OCI-M2 (cell line): ENCODE data around the gene NFKB2.

ENCODE experiments used
- DNase-seq: peaks from one replicate; lab custom pipeline; 2025; ENCODE audit not compliant: unreplicated experiment; lab: John Stamatoyannopoulos, UW

NFKB2 gene

DNA sequence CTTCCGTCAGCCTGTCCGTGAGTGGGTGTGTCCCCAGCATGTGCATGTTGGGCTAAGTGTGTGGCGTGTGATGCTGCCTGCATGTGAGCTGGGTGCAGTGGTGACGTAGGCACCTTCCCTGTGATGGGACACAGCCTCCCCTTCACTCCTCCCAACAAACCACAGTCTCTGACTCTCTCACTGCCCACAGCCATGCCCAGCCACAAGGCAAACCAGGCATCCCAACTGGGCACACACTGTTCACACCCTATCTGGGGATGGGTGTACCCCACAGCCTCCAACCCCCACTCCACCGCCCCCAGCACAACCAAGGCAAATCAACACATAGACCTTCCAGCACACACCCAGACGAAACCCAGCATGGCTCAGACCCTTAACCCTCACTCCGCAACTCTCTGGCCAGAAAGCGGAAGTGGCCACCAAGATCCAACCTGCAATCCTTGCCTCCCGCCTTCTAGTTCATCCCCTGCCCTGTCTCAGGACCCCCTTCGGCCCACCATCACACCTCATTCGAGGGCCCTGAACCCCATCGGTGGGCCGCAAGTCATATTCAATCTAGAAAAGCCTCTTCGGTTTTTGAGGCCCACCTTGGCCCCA is 12.7 kb downstream of the NFKB2 start:
- DNase-seq = no peak

DNA sequence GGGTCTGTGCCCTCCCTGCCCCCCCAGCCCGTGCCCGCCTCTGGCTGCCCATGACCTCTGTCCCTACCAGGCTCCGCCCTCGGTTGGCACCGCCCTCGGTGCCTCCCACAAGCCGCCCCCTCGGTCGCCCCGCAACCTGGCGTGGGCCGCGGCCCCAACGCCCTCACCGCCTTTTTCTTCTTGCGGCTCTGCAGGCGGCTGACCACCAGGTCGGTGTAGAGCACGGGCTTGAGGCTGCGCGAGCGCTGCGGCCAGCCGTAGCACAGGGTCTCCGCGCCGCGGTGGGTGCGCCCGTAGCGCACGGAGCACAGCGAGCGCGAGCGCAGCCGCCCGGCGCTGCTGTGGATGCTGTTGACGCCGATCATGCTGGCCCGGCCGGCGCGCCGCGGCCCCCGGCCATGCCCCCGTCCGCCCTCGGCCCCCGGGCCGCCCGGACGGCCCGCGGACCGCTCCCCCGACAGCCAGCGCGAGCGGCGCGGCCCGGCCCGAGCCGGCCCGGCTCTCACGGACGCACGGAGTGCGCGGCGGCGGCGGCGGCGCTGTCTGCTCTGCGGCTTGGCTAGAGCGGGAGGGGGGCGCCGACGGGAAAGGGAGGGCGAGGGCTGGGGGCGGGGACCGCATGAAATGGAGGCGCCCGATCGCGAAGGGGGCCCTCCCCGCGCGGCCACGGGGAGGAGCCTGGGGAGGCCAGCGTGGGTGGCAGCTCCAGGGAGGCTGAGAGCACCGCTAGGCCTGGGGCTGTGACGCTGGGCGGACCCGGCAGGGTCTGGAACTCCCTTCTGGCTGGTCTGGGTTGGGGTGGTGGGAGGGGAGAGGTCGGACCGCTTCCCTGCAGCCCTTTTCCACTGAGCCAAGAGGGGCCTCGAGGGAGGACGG is 13.5 kb downstream of the NFKB2 start:
- DNase-seq = no peak

DNA sequence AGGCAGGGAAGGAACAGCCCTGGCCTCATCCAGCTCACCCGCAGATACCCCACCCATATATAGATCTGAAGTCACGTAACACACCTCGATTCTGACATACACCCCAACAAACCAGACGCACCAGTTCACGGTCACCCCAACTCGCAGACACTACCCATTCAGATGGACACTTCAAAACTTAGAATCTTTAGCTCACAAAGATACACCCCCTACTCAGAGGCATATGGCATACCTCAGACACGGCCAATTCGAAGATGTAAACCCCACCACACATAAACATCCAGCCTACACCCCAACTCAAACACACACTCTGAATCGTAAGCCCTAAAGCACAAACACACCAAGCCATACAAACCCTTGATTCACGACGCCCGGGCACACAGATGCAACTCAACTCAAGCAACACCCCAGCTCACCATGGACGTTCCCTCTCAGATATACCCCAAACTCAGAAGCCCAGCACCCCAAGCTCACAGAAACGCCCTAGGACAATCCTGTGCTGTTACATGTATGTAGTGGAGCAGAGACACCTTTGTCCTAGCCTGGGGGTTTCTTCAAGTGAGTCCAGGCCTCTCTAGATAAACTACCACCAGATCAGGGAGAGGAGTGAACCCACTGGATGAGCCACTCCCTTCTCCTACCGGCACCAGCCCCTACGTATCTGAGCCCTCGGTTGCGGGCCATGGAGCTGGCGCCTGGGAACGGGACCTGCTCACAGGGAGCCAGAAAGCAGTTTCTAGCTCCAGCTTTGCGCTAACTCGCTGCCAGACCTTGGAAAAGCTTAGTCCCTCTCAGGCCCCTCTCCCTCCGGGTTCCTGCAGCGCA is 14.3 kb downstream of the NFKB2 start:
- no peak for DNase-seq

DNA sequence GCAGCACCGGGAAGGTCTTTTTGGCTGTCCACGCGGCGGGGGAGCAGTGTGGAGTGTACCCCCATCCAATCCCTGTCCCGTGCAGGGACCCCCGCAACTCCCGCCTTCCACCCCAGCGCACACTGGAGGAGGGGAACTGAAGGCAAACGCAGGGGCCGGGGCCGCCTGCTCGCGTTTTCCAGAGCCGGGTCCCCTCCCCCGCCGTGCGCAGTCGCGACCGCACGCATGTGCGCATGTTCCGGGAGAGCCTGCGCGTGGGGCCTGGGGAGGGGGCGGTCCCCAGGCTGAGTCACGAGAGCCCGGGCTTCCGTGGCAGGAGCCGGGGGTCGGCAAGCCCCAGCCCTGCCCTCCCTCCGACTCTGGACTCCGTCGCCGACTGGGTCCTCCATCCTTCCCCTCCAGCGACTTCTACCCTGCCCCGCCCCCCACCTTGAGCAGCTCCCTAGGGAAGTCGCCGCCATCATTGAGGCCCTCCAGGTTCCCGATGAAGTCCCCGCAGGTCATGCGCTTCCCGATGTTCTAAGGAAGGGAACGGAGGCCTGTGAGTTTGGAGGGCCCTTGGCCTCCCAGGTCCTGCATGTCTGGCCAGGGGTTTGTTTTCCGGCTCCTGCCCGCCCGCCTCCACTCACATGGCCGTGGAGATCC is 15.0 kb downstream of the NFKB2 start:
- DNase-seq = no peak

DNA sequence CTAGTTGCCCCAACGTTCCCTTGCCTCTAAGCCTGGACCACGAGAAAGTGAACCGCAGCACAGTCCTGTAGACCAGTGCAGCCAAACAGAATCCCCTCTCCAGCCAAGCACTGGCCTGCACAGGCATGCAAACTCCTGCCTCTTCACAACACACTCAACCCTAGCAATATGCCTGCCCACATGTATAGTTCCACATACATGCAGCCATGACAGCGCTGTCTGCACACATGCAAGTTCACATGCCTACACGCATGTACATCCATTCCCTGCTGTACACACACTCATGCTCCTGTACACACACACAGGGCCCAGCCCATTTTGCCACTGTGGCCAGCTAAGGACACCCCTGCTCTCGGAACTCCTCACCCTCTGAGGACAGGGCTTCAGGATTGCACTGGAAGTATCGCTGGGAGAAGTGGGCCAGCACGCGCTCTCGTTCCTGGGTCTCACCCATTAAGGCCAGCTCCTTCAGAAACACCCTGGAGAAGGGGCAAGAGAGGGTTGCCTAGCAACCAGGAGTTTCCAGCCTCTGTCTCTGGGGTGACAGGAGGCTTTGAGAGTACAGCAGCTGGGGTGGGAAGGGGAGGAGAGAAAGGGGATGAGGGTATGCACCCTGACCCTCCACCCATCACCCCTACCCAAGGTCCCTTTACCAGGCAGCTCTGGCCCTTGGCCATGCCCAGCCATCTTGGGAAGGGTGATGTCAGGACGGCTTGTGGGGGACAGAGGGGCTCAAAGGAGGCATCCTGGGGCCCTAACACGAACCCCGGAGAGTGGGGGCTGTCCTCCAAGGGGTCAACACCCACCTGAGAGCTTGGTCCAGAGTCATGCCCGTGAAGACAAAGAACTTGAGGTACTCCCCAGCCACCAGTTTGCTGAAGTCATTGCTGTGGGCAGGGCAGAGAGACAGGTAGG is 16.1 kb downstream of the NFKB2 start:
- no peak for DNase-seq

DNA sequence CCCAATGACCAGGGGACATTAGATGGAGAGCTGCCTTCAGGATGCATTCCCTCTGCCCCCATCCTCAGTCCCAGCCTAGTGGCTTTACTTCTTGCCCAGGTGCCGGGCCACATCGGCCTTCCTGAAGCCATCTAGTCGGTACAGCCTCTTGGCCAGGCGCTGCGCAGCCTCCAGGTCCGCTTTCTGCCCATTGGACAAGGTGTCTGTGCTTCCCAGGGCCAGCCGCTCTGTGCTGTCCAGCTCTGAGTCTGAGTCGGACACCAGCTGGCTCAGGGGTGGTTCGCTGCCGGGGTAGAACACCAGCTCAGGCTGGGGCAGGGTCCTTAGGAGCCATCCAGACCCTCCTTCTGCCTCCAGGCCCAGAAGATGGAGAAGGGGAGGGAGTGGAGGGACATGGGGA is 16.8 kb downstream of the NFKB2 start:
- DNase-seq = no peak

DNA sequence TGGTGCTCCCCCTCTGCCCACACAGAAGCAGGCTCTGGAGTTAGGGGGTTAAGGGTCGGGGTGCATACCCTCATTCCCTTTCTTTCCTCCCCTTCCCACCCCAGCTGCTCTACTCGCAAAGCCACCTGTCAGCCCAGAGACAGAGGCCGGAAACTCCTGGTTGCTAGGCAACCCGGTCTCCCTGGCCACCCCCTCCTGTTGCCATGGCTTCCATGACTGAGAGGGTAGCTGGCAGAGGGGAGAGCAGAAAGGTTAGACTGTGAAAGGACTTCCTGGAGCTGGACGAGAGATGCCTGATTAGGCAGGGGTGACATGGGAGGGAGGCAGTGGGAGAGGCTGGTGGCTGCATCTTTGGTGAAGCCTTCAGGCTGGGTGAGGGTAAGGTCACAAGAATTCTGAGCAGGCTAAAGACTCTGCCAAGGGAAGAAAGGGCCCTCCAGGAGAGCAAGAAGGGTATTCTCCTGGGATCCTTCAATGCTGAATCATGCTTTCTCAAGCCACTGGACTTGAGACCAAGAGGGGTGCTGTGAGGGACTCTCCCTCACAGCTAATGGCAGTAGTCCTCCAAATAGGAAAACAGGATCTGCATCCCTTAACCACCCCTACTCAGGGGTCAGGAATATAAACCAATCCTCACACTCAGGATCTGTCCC is 17.7 kb downstream of the NFKB2 start:
- DNase-seq = no peak

DNA sequence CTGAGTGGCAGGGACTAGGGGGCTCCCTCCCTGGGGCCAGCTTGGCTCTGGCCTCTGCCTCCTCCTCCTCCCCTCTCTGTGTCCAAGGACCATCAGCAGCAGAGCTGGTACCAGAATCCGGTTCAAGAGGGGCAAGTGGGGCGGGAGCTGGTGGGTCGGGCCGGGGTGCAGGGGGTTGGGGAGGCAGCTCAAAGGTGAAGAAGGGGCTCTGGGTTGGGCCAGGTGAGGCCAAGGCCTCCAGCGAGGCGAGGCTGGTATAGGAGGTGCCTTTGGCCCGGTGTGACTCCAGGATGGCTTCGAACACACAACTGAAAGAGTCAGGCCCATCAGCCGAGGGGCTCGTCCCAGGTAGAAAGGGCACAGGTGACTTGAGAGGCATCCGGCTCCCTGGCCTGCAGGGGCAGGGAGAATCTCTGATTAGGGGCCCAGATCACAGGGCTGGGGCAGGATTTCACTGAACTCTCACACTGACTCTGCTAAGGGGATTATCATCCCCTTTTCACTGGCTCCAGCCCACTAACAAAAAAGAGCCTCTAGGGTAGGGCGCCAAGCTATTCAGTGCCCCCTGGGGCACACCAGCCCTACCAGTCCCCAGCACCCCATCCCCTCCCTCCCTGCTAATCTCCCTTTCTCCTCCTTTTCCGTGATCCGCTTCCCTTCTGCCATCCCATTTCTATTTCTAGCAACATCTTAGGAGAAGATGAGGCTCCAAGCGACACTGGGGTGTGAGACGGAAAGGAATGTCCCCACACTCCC is 18.5 kb downstream of the NFKB2 start:
- no peak for DNase-seq

DNA sequence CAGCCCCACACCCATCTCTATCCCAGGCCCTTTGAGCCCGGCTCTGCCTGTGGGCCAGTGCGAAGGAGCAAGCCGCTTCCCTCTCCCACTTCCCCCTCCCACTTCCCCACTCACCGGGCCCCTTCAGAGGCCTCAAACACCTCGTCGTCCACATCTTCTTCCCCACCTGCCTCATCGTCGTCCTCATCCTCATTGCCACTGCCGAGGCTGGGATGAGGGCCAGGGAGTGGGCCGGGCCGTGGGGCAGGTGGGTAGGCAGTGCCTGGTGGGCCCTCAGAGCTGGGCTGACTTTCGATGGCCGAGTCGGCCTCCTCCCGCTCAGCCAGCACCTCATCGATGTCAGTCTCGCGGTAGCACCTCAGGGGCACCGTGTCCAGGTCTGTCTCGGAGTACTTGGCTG is 19.2 kb downstream of the NFKB2 start:
- DNase-seq = no peak

DNA sequence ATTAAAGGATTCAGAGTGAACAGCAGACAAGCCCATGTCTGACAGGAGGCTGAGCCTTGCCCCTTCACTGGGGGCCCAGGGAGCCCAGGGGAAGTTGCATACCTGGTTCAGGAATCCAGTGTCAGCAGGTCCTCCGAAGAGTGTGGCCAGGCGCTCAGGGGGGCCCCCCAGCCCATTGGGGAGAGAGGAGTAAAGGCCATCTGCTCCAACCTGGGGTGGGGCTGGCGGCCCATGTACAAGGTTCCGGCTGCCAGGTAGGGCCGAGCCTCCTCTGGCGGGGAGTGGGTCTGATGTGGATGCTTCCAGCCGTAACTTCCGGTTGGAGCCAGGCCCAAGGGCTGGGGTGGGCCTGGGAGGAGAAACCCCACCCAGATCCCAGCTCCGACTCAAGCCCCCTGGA is 20.8 kb downstream of the NFKB2 start:
- no peak for DNase-seq

DNA sequence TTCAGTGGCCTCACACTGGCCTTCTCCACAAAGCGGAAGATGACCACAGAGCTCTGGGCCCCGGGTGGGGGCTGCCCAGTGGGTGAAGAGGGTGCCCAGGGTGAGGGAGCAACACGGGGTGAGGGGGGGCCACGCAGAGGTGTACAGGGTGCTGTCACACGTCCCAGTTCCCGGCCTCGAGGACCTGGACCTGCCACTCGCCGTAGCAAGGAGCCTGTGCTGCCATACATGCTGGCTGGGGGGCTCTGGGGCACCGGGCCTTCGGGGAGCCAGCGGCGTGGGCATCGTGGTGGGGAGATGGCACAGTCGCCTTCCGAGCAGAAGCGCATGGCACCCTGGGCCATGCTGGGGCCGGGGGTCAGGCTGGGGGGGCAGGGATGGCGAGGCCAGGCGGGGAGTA is 21.2 kb downstream of the NFKB2 start:
- no peak for DNase-seq

DNA sequence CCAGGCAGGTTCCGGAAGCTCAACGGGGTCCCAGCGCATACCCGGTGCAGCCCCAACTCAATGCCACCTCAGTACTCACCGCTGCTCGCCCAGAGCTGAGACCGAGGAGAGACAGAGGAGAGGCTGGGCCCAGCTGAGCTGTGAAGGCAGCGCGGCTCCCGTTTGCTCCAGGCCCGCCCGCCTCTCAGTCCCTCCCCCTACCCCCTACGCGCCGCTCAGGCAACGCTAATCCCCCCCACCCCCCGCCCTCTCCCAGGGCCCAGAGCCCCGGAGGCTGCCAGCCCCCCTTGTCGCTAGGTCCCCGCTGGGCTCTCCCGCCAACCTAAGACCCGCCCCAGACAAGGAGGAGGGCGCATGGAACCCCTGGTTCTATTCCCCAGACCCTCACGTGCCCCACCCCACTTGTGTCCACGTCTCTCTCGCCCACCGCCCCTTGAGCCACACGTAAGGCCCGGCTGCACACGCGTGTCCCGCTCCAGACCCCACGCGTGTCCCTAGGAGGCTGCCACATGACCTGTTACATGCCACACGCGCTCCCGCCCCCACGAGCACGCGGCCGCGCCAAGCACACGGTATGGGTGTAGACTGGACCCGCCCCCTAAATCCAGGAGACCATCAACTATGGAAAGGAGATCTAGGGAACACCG is 23.2 kb downstream of the NFKB2 start, which contains the start of gene PSD:
Gene PSD (minus strand): TSS at position 164 of the 647 bp plus-strand sequence. CDS start 1,747 bp downstream, outside the sequence.
- no peak for DNase-seq

DNA sequence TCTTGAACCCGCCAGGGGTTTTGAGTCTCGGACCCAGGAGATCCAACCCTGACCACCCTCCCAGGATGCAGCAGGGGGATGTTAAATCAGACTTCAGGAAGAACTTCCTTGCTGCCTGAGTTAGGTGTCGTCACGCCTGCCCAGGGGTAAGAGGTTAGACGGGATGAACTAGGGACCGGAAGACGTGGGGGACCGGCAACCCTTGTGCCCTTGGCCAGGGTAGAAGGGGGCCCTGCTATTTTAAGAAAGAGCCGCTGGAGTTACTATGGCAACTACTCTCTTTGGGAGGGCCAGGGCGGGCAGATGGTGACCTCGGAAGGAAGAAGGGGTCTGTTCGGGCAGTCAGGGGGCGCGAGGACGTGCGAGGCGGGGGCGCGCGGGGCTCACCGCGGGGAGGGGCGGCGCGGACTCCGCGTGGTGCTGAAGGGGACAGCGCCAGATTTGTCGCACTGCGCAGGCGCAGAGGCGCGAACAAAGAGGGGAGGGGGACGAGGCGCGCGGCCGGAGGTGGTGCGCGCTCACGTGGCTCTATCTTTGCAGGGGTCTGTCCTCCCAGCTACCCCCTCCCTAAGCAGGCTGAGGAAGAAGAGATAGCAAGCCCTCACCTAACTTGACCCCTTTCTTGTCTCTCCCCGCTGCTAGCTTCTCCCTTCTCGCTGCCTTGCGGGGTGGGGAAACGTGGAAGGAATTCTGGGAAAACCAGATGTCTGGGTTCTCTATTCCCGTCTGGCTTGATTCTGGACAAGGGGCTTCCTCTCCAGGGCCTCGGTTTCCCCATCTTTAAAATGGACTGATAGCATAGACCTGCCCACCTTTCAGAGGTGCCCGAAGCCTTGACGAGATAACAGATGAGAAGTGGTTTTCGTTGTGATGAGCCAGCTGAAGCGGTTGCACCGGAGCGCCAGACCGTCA is 24.0 kb downstream of the NFKB2 start:
- peak; percentile 78 for DNase-seq

DNA sequence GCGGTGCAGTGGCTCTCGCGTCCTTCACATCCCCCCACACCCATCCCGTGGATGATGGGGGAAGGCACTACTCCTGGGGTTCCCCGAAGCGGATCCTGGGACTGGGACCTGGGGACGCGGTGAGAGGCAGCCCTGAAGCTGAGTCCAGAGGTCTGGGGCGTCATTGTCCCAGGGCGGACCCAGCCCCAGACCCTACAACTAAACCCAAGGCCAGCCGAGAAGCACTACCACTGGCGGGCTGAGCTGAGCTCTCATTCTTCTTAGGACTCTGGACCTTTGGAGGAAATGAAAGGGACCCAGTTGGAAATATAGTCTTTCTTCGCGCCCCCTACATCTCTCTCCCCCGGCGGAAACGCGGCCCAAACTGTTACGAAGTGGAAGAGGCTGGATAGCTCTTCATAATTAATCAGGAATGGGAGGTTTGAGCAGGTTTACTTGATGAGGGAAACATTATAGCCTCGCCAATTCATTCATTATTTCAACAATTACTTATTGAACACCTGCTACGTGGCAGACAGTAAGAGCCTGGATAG is 24.7 kb downstream of the NFKB2 start:
- no peak for DNase-seq

DNA sequence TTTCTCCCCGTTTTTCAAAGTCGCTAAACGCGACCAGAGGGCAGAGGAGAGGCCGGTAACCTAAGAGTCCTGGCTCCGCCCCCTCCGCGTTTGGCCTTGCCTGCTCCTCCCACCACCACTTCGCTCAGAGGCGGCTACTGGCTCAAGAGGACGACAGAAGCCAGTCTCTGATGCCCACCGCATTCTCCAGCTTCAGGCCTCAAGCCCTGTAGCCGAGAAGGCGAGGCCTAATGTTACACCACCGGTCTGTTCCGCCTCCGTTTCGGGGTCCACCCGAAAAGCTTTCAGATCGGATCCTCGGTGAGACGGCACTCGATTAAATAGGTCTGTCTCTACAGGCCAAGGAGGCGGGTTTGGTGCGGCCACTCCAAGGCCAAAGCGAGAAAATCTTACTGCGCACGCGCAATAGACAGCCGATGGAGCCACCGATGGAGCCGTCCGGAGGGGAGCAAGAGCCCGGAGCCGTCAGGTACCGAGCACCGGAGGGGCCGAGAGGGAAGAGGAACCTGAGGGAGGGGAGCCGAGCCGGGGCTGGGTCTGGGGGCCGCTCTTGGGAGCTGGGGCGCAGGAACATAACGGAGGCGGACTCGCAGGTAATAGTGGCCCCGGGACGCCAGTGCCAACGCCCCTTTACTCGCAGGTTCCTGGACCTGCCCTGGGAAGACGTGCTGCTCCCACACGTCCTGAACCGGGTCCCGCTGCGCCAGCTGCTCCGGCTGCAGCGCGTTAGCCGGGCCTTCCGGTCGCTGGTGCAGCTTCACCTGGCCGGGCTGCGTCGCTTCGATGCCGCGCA is 25.4 kb downstream of the NFKB2 start, which contains the start of gene FBXL15:
Gene FBXL15 (plus strand): TSS at position 123 of the 793 bp plus-strand sequence. CDS start 294 bp downstream, at position 417.
- DNase-seq = peak; percentile 96

DNA sequence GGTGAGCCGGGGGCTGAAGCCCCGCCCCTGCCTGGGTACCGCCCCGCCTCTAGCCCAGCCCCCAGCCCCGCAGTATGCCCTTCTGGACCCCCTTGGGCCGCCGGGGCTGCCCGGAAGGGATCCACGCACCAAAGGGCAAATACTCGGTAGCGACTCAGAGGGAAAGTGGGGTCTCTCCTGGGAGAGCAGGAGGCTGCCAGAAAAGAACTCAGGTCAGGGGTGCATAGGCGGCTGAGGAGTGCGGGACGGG is 25.9 kb downstream of the NFKB2 start:
- no peak for DNase-seq
